Hepatocyte (in vitro differentiated cells): Measurements from ENCODE around the gene CNTN4. TPM values are rescaled to one million over a fixed set of nuclear protein-coding genes. Genes with fewer than 3 reads are reported as not detected.

ENCODE experiments used
- DNase-seq: peaks from one replicate; pipeline ENCODE4 v3.0.0-alpha.2; 2016; ENCODE audit warnings: low spot score
- H2AFZ ChIP-seq: fragments of 200-600 bp; sonication (generic); 2 replicates; pipeline ENCODE4 v1.6.0; 2016; ENCODE audit warnings: antibody characterized with exemption, mild to moderate bottlenecking
- H3K27ac ChIP-seq: fragments of 200-600 bp; sonication (generic); 2 replicates; pipeline ENCODE4 v1.5.1; 2016; ENCODE audit warnings: mild to moderate bottlenecking
- H3K27me3 ChIP-seq: fragments of 200-600 bp; sonication (generic); 2 replicates; pipeline ENCODE4 v1.6.1; 2016
- H3K36me3 ChIP-seq: fragments of 200-600 bp; sonication (generic); replicated peaks from 2 replicates; pipeline ENCODE4 v1.5.1; 2016; ENCODE audit warnings: low read depth; ENCODE audit not compliant: insufficient read depth
- H3K4me1 ChIP-seq: fragments of 200-600 bp; sonication (generic); 2 replicates; pipeline ENCODE4 v1.5.1; 2016; ENCODE audit warnings: mild to moderate bottlenecking, moderate library complexity; ENCODE audit not compliant: insufficient read depth
- H3K4me2 ChIP-seq: fragments of 200-600 bp; sonication (generic); 2 replicates; pipeline ENCODE4 v1.6.0; 2016
- H3K4me3 ChIP-seq: fragments of 200-600 bp; sonication (generic); 2 replicates; pipeline ENCODE4 v1.5.1; 2016; ENCODE audit warnings: mild to moderate bottlenecking
- H3K79me2 ChIP-seq: fragments of 200-600 bp; sonication (generic); 2 replicates; pipeline ENCODE4 v1.6.0; 2017; ENCODE audit warnings: mild to moderate bottlenecking
- H3K9me2 ChIP-seq: fragments of 200-600 bp; sonication (generic); replicated peaks from 2 replicates; pipeline ENCODE4 v1.6.0; 2017; ENCODE audit warnings: mild to moderate bottlenecking; ENCODE audit not compliant: insufficient read depth
- H3K9me3 ChIP-seq: fragments of 200-600 bp; sonication (generic); 2 replicates; pipeline ENCODE4 v1.5.1; 2016; ENCODE audit warnings: low read depth, mild to moderate bottlenecking
- H4K20me1 ChIP-seq: fragments of 200-600 bp; sonication (generic); 2 replicates; pipeline ENCODE4 v1.6.0; 2016; ENCODE audit warnings: mild to moderate bottlenecking; ENCODE audit not compliant: insufficient read depth, poor library complexity, severe bottlenecking
- CTCF ChIP-seq: fragments of 200-600 bp; sonication (generic); IDR thresholded peaks from 2 replicates; pipeline ENCODE4 v1.5.1; 2016; ENCODE audit warnings: antibody characterized with exemption, mild to moderate bottlenecking; ENCODE audit not compliant: poor library complexity
- EZH2 ChIP-seq: fragments of 200-600 bp; sonication (generic); IDR thresholded peaks from 2 replicates; pipeline ENCODE4 v1.6.1; 2016; ENCODE audit warnings: antibody characterized with exemption, mild to moderate bottlenecking, borderline replicate concordance
- EZH2phosphoT487 ChIP-seq: fragments of 200-600 bp; sonication (generic); IDR thresholded peaks from one replicate; pipeline ENCODE4 v1.6.1; 2018; ENCODE audit warnings: antibody characterized with exemption, mild to moderate bottlenecking, low read depth, moderate library complexity; ENCODE audit not compliant: unreplicated experiment, severe bottlenecking
- WGBS: methylation state at CpG from one replicate; pipeline ENCODE4 v1.1.6; 2016; ENCODE audit warnings: low lambda C conversion rate; ENCODE audit errors: missing lambda C conversion rate; 5-methylcytosine and 5-hydroxymethylcytosine counted together
- polyA plus RNA-seq: library from polyadenylated mRNA; unstranded; fragments of >200 nt; fragmentation: Nextera tagmentation; extraction: Ambion mirVana; gene quantifications from 2 replicates; pipeline ENCODE4 v1.2.1, GENCODE V29; 2016
- total RNA-seq: library from RNA; depleted of rRNA; stranded (reverse); fragments of >200 nt; gene quantifications from 2 replicates; pipeline ENCODE4 v1.2.3, GENCODE V29; 2014

The CNTN4 gene
- total and polyA plus RNA-seq, 2 experiments from 2014 or later, result 17.6 to 30.3 TPM

- no peak overlapping the region for H3K27ac ChIP-seq
- TF ChIP-seq EZH2, result no peak
- no peak for TF ChIP-seq CTCF
- TF ChIP-seq EZH2phosphoT487, result no peak
- WGBS, result 41% methylated on average over 1 of the region's 1 CpG
These were observed 800.1 kb downstream of the CNTN4 start for GRCh38 chr3:2898591-2899353.

GRCh38 chr3:2904054-2904453 lies 805.4 kb downstream of the CNTN4 start:
- no peaks in the 10 kb centered on the region for H3K4me1 ChIP-seq
- H3K4me3 ChIP-seq, result no peak overlapping the region
- DNase-seq, result no peak
- TF ChIP-seq CTCF (no peak), EZH2phosphoT487 (no peak), EZH2 (no peak)
- no peaks in the 10 kb centered on the region for H3K9me3 ChIP-seq
- H3K9me2 ChIP-seq, result no peaks in the 10 kb centered on the region
- H3K36me3 ChIP-seq, result no peaks in the 10 kb centered on the region
- H3K79me2 ChIP-seq, result no peaks in the 10 kb centered on the region
- no peaks in the 10 kb centered on the region for H4K20me1 ChIP-seq
- no peak overlapping the region for H3K27ac ChIP-seq
- no peaks in the 10 kb centered on the region for H3K27me3 ChIP-seq
- WGBS, result 82% methylated on average over 2 of the region's 2 CpGs
- no peak overlapping the region for H2AFZ ChIP-seq
- no peak overlapping the region for H3K4me2 ChIP-seq

More at GRCh38 chr3:2898591-2899353, 800.1 kb downstream of the CNTN4 start:
- Histone ChIP-seq H3K27me3 (no peaks in the 10 kb centered on the region), H3K4me2 (no peak overlapping the region), H4K20me1 (no peaks in the 10 kb centered on the region), H3K4me3 (no peak overlapping the region), H2AFZ (no peak overlapping the region), H3K9me3 (no peaks in the 10 kb centered on the region), H3K36me3 (no peaks in the 10 kb centered on the region), H3K79me2 (no peaks in the 10 kb centered on the region), H3K4me1 (peaks cover 4% of the 10 kb centered on the region), H3K9me2 (no peaks in the 10 kb centered on the region)
- no peak for DNase-seq

GRCh38 chr3:2908693-2909351 lies 810.2 kb downstream of the CNTN4 start:
- H3K9me2 ChIP-seq, result no peaks in the 10 kb centered on the region
- no peak overlapping the region for H3K27ac ChIP-seq
- no peak overlapping the region for H2AFZ ChIP-seq
- H3K27me3 ChIP-seq, result no peaks in the 10 kb centered on the region
- no peaks in the 10 kb centered on the region for H3K36me3 ChIP-seq
- no peak overlapping the region for H3K4me3 ChIP-seq
- TF ChIP-seq EZH2 (no peak), EZH2phosphoT487 (no peak), CTCF (no peak)
- no peak for DNase-seq
- no peaks in the 10 kb centered on the region for H4K20me1 ChIP-seq
- no peak overlapping the region for H3K4me2 ChIP-seq
- no peaks in the 10 kb centered on the region for H3K9me3 ChIP-seq
- no peaks in the 10 kb centered on the region for H3K79me2 ChIP-seq
- WGBS, result 88% methylated on average over 5 of the region's 5 CpGs
- no peaks in the 10 kb centered on the region for H3K4me1 ChIP-seq
